Activated naive CD8-positive, alpha-beta T cell treated with anti-CD3 and anti-CD28 coated beads, Interleukin-2, amount 50 U/mL, for 16 hours (primary cell): Measurements from ENCODE around the gene KLF7.

Source experiments
- DNase-seq: peaks from one replicate; pipeline ENCODE4 v3.0.0-alpha.2; 2020; ENCODE audit warnings: low read depth, low spot score

Gene KLF7

DNA sequence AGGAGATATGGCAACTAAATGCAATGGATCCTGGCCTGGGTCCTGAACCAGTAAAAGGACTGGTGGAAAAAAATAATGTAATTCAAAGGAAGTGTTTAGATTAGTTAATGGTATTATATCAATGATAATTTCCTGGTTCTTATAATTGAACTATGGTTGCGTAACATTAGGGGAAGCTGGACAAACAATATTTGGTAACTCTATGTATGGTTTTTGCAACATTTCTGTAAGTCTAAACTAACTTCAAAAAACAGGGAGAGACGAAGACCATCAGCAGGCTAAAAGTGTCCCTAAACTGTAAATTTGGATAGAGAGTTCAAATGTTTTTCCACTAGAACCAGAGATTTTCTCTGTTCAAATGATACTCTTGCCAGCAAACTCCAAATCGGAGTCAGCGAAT is 36.9 kb downstream of the KLF7 start:
- no peak for DNase-seq

DNA sequence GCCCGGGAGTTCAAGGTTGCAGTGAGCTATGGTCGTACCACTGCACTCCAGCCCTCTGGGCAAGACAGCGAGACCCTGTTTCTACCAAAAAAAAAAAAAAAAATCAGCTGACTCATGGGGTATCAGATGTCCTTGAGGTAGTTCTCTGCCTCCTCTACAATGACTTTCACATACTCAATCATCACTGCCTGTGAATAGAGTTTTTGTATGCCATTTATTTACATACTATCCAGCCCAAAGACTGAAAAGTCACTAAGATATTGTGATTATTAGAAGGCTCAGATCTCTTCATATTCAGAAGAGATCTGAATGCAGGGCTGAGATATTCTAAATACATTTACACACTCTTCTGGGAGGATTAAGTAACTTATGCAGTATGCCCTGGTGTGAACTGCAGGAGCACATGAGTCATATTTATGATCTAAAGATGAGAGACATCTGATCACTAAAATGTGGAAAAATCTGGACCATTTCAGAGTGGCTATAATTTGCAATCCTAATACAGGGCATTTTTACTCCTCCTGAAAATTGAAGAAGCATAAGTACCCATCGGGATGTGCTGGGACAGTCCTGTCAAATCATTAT is 38.9 kb downstream of the KLF7 start:
- no peak for DNase-seq

DNA sequence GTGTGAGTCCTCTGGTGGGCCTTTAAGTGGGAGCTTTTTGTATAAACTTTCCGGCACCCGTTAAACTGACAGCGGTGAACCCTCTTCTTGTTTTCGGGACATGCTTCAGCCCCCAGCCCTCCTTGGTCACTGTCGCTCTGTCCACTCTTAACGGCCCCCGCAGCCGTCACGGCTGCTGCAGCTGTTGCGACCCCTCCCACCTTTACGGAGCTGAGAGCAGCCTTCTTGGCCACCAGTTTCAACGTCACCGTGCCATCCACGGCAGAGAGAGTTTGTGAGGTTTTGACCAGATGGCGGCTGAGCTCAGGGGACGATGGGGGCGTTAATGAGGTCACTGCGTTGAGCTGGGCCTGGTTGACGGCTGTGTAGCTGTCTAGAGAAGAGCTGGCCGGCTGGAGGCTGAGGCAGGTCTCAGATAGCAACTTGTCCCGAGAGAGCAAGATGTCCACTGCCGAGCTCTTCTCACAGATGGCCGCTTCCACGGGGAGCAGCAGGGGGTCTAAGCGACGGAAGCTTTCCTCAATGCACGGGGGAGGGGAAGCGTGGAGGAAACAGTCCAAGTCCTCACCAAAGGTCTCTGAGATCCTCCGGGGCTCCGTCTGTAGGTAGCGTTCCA is 41.9 kb downstream of the KLF7 start:
- DNase-seq = no peak

DNA sequence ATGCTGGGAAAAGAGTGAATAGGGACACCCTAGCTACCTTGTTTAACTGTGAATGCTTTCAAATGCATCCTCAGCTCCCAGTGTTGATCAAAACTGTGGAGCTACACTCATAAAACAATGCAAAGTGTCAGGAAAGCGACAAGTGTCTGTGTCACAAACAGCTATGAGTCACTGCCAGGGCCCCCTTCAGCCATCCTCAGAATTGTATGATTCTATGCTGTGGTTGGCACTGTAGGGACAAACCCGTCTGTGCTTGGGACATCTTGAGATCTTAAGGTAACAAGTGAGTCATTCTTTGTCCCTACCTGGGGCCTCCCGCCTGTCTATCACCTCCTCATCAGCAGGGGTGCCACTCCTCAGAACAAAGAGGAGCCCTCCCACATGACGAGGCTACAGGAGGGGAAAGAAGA is 42.4 kb downstream of the KLF7 start:
- DNase-seq = peak; percentile 63

DNA sequence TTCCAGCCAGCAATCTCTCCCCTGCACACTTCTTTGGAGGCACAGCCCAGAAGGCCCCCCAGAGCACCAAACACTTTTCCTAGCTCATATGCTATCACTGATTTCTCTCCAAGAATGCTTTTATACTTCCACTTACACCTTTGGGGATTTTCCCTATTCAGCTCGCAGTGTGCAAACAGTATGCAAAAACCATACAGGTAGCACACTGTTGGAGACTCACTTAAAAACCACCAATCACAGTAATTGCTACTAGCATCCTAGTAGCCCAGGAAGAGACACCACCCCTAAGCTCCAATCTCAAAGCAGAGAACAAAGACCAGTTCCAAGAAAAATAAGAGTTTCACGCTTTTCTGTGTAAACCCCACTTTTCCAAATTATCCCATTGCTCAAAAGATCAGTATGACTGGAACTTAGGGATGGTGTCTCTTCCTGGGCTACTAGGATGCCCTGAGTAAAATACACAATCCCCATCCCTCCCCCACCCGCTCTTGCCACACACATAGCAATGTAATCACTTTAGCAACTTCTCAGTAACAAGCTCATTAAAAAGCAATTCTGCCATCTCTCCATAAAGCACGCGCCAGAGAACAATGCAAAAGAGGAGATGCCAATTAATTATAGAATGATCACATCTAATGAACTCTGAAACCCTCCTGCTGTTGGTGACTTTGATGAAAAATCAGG is 43.0 kb downstream of the KLF7 start:
- no peak for DNase-seq

DNA sequence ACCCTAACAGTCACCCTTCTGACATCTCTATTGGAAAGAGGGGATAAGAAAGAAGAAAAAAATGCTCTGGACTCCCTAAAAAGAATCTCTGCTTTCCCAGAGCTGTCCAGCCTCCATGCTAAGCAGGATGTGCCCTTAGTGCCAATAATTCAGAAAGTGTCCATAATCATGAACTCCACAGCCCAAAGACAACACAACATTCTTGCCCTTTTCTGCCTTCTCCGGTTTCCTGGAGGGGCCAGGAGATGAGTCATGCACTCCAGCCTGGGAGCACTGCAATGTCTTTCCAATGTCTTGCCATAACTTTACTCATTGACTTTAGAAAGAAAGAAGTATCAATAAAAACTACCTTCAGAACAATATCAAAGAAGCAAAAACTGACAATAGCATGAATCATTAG is 44.0 kb downstream of the KLF7 start:
- no peak for DNase-seq

DNA sequence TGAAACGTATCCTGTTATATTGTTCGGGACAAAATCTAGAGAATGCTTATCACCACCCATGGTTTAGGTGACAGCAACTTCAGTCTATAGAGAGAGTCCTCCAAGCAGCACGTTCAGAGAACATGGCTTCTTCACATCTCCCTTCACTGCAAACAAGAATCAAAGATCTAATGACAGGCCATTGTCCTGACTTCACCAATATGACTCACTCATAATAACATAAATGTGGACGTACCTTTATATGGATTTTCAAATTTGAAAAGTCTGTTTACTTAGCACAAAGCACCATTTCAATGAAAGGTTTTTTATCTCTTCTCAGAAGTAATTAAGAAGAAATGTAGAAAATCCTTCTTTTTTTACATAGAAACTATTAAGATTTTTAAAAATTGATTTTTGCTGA is 46.7 kb downstream of the KLF7 start:
- no peak for DNase-seq

DNA sequence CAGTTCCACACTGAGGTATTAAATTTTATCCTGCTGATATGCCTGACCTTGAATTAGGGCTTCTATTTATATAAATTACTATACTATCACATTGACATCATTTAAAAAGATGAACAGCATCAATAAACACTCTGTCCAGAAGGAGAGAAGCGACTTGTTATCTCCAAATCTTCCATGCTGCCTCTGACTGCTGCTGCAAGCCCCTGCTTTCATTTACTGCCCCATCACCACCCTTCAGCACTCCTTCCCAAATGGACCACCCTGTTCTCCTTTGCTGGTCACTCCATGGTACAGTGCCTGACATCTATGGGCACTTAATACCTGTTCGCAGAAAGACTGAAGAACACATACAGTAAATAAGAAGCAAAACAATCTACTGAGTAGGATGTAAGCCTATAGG is 48.1 kb downstream of the KLF7 start:
- DNase-seq = no peak

DNA sequence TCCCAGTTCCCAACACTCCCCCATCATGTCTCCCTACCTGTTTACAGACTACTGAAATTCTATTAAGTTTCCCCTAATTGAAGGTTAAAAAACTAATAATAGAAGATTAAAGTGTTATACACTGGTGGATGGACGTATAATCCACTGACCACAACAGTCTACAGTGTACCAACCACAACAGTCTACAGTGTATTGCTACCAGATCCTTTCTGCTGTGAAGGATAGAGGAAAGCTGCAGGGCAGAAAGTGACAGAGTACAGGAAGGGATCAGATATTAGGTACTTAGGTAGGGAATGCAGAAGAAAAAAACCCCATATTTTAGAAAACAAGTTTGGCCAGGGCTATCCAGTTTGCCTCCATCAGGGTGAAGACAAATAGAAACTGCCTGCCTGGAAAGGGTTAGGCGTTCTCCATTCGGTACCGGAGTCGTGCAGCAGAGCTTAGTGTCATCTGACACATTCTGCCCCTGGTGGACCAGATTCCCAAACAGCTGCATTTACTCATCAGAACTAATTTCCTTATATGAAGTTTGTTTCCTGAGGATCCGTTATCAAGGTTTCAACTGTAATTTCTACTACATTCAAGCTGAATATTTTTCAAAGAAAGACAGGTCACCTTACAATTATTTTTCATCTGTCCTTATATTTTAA is 49.9 kb downstream of the KLF7 start:
- no peak for DNase-seq

DNA sequence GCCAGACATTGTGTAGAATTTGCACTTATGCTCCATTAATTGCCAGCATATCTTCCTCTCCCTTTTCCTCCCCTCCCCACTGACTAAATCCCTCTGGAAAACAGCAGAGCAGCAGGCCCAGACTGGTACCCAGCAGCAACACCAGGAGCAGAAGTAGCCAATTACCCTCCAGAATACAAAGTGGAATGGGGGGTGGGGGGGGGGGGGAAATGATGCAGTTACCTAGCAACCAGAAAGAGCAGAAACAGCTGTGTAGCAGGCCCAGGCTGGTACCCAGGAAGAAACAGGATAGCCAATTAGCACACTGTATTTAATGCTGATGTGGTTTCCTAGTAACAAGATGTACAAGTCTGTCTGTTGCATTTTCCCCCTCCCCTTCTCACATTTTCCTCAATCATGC is 52.3 kb downstream of the KLF7 start:
- no peak for DNase-seq

DNA sequence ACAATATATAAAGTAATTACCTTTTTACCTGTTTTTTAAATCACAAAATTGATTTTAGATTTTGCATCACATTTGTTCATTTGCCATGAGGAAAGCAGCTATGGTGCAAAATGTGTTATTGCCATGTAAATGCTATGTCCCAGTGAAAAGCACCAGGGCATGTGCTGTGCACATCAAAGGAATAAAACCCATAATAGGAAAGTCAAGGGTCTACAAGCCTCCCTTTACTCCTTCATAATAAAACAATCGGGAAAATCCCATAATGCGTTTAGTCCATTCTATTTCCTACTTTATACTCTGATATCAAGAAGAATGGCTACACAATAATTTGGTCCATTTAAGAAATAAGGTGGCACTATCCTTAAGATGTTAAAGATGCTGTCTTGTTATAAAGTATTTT is 53.0 kb downstream of the KLF7 start:
- DNase-seq = no peak

DNA sequence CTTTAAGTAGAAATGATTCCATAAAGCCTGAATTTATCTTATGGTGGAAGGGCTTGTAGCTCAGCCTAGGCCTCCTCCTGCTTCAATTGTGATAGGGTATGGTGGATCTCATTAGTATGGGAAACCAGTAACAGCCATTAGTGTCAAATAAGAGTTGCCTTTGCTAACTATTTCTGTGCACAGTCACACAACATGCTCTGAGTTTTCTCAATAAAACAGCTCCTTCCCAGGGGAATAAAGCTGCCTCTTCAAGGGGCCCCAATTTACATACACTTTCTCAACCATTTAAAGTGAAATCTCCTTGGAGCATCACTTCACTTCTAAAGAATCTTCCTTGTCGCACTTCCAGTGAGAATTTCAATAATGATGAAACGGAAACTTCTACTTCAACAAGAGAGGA is 53.4 kb downstream of the KLF7 start:
- no peak for DNase-seq

DNA sequence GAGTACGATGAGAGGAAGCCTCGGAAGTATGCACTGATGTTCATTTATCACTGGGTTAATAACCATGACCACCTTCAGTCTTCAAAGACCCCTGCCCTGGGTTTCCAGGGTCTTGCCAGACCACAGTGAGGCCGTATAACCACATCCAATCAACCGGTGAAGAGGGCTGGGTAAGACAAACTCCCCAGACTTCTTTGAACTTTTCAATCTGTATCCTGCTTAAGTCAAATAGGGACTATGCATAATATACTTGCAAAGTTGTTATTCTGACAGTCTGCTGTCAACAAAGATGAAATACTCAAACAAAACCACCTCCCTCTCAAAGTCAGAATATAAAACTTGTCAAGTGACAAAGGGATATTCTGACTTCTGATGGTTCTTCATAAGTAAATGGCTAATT is 54.0 kb downstream of the KLF7 start:
- no peak for DNase-seq

DNA sequence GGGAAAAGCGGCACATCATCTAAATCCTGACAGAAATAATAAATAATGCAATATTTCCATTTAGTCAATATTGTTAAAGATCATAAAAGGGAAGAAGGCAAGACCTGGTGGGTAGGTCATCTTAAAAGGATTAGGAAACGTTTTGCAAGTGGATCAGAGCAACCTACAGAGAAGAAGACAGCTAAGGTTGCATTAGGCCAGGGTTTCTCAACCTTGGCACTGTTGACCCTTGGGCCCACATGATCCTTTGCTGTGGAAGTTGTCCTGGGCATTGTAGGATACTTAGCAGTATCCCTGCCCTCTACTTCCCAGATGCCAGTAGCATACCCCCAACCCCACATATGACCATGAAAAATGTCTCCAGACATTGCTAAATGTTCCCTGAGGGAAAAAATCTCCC is 55.0 kb downstream of the KLF7 start:
- DNase-seq = no peak

DNA sequence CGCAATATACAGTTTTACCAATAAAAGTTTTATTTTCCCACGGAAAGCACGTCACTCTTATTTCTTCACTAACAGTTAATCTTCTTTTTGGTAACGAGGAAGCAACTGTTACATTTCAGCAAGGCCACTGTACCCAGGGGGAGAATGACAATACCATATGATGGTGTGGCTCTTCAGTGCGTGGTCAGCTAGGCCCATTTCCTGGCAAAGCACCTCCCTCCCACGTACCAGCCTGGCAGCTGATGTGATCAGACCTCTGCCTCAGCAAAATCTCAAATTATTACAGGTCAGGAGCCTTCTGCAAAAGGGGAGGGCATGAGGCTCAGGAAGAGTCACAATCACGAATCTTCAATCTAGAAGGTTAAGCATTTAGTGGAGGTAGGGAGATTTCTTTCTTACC is 55.4 kb downstream of the KLF7 start:
- DNase-seq = no peak

DNA sequence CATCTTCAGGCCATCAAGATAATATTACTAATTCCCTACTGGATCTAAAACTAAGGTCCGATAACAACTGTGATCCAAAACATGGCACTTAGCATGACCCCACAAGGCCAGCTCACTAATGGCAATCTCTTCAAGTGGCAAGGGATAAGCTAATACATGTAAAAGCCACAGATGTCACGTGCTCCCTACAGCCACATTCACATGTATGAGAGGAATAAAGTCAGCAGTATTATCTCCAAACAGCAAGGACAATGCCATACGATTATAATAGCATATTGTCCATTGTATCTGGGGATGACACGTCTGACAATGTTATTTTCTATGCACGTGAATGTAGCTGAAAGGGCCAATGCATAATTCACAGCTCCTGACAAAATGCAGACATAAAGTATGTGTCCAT is 56.0 kb downstream of the KLF7 start:
- no peak for DNase-seq

DNA sequence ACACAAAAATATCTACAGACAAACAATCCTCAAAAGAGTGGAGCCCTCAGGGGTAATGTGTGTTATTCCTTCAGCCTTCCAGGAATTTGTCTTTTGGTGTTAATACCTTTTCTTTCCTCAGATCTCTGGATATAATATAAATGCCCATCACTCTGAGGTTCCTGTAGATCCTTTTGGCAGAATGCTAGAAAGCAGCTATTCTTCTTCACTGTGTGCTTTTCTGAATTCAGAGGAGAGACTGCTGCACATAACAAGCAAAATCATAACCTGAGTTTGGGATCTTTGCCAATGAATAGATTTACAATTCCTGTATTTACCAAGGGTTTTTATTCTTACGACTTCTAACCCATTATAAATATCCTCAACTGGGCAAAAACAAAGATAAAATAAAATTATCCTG is 57.3 kb downstream of the KLF7 start:
- no peak for DNase-seq

DNA sequence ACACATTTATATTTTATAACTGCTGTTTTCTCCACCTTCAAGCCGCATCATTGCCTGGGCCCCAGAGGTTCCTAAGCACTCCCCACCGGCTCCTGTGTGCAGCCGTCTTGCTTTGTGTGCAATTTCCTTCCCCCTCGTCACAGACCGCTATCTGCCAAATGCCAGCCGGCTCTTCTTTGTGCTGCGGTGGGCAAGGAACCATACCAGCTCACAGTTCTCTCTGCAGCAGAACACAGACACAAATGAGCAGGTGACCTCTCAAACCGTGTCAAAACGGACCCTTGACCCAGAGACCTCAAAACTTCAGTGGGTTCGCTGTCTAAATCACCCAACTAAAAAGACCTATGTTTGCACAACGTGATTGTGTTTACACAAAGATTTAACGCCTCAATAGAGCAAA is 58.2 kb downstream of the KLF7 start:
- DNase-seq = no peak

DNA sequence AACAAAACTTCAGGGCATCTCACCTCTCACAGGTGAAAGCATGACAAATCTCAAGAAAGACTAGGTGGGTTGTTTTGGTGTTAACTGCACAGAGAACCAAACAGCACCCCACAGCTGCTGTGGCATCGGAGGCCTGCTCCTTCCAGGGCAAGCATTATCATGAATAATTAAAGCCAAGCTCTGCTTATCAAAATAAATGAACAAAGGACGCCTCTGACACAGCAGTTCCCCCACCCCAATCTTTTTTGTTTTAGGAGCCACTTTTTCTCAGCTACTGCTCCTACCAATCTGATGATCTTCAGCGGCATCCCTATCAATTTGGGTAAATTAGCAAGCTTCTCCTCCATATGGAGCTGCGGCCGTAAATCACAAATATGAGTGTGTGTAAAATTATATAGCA is 58.6 kb downstream of the KLF7 start:
- no peak for DNase-seq

DNA sequence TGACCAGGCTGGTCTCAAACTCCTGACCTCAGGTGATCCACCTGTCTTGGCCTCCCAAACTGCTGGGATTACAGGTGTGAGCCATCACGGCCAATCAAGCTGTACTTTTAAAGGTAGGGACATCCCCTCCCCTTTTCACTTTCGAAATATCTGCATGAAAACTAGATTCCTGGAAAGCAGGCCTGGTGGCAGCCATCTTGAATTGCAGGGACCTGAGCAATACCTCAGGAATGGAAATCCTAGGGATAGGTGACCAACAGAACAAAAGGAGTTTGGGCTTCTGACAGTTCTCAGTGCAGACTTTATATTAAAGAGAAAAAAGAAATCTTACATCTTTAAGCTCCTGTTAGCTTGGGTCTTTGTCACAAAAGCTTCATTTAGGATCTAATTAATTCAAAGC is 62.6 kb downstream of the KLF7 start:
- DNase-seq = no peak

DNA sequence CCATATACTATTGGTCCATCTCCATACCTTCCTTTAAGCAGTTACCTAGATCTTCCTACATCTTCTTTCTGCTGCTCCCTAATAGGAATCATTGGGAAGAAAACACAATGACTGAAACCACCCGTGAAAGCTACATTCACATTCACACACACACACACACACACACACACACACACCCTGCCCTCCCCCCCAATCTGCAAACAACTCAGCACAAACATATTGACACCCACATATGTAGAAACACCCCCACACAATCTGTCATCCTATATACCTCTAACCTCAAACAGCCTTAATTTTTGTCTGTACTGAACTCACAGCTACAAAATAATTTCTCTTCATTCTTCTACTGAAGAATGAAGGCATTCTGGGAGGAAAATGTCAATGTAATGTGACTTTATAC is 63.8 kb downstream of the KLF7 start:
- no peak for DNase-seq

DNA sequence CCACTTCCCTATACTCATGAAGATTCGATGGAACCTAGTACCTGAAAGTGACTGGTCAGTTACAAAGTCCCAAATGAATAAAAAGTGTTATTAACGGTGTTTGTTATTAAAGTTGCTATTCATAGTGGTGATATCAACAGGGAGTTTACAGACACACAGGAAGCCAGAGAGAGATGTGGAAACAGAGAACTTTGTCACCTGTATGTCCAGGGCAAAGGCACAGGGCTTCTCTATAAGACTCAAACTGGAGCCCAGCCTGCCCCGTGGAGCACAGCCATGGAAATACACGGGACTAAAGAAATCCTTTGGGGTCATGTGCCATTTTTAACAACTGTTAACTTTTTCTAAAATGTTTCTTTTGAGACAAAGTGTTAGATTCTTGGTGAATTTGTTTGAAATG is 68.5 kb downstream of the KLF7 start:
- DNase-seq = no peak

DNA sequence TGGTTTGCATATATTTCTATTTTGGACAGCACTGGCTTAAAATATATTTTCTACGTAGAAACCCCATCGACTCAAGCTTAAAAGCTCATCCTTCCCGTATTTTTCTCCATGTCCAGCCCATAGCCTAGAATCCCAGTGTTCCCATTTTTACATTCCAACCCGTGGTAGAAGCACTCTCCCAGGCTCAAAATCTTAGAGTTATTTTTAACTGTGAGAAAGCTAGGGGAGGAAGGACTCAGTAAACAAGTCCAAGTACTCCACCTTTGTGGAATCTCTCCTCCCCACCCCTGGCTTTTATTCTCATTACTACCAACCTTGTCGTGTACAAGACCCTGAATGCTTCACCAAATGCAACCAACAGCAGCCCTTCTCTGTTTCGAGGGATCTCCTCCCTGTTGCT is 69.8 kb downstream of the KLF7 start:
- no peak for DNase-seq
